ENCODE measurements around the gene SLC7A7.
"Not testable (repeated sequence)": the region's sequence is repeated elsewhere in the genome, so short reads cannot be mapped to it uniquely, and the experiment has no call there.

The SLC7A7 gene

DNA sequence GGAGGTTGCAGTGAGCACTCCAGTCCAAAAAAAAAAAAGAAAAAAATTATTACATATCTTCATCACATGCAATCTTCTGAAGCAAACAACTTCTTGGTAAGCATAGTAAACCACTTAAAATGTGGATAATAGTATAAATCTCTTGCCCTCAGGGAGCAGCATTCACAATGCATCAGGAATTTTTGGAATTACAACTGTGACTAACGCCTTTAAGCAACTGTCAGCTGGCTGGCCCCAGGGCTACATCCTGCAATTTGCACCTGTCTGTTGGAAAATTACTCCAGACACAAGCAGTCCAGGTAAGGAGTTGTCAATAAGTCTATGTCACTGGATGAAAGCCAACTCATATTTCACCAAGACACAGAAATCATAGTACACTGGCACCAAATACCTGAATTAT lies 5.5 kb upstream of the SLC7A7 start:
- DNase-seq: no peak

DNA sequence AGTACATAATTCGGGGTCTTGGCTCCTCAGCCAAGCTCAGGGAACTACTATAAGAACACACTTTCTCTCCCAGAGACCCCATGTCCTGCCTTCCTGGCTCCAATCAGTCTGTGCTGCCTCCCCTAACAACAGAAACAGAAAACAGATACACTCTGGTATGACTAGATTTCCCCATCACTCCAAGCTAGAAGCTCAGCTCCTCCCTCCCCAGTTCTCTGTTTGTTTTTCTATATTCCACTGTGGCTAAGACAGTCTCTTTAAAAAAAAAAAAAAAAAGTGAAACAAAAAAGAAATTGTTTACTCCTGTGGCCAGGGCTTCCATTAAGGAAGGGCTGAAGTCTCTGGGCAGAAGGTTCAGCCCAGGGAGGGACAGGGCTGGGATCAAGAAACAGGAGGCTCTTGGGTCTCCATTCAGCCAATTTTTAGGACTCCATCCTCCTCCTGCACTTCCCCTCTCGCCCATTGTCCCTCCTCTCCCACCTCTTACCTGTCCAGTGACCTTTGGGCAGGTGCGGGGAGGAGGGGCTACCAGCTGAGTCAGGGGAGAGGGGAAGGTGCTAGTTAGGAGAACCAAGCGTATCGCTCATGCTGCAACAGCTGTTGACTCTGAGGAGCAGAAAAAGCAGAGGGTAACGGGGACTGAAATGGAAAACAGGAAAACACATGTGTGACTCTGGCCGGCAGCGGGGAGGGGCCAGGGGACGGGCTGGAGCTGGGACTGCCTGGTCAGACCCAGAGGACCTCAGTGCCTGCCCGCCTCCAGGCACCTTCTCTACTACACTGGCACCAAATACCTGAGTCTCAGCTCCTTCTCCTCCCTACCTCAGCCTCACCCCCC lies 4.1 kb upstream of the SLC7A7 start:
- no peak for DNase-seq

DNA sequence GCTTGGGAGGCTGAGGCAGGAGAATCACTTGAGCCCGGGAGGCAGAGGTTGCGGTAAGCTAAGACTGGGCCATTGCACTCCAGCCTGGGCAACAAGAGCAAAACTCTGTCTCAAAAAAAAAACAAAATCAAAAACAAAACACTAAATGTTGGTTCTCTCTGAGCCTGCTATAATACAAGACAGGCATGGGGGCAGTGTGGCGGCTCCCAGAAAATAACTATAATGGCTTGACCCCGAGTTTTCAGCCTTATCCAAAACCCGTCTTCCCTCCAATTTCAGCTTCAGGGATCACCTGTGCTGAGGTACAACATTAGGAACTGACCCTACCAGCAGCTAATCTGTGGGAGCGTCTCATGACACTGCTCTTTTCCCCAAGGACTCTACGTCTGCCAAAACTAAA lies 862 bp downstream of the SLC7A7 start:
- DNase-seq: no peak

DNA sequence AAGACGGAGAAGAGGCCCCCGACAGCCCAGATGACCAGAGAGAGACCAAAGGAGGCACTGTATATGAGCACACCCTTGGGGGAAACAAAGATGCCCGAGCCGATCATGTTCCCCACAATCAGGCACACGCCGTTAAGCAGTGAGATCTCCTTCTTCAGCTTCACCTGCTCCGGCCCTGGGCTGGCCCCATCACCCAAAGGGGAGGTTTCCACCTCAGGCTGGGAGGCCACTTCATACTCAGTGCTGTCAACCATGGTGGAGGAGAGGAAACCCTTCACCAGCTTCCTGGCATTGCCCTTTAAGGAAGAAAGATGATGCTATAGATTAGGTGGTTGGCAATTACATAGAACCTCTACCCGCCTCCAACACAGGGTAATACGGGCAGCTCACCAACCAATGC lies 2.1 kb downstream of the SLC7A7 start:
- DNase-seq: no peak

DNA sequence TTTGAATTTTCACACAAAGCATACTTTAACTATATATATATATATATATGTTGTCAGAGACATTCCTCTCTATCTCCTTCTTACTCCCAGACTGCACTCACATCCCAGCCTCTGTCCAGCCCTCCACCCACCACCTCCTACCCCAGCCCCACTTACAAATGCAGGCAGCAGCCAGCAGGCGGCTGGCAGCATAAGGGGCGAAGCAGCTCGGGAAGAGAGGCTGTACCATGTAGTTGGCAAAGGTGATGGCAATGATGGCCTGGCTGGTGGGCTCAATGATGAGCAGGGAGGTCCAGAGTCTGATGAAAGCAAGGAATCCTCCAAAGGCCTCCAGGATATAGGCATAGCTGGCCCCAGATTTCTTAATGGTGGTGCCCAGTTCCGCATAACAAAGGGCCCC lies 2.5 kb downstream of the SLC7A7 start:
- no peak for DNase-seq

DNA sequence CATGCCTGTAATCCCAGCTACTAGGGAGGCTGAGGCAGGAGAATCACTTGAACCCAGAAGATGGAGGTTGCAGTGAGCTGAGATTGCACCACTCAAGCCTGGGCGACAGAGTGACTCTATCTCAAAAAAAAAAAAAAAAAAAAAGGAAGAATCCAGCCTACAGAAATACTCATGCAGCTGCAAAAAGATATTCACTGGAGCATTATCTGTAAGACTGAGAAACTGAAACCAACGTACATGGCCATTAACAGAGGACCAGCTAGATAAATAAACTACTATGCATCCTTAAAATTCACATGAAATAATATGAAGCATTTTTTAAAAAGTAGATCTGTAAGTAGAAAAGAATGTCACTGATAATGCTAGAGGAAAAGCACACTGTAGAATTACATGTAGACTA lies 3.5 kb downstream of the SLC7A7 start:
- DNase-seq: no peak

DNA sequence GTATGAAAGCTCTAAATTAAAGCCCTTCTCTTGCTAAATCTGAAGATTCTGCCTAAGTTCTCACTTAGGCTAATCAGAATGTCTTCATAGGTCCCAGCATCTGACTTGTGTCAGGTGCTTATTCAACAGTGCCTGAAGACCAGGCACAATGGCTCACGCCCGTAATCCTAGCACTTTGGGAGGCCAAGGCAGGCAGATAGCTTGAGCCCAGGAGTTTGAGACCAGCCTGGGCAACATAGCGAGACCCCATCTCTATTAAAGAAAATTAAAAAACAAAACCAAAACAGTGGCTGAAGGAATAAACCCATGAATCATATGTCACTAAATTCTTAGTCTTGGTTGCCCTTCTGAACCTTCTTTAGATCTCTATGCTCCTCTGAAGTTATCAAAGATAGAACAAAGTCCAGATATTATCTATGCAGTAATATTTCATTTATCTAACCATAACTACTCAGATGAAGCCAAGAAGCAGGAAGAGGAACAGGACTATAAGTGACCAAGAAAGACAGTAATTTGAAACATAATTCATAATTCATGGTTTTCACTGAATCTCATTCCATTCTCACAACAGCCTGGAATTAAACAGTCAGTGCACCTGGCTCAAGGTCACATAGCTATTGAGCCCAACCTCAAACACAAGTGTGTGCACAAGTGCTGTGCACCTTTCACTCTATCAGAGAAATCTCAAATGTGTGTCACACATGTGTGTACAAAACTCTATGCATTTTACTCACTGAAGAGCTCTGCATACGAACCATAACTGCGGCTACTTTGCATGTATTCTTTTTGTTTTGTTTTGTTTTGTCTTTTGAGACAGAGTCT lies 6.6 kb downstream of the SLC7A7 start:
- no peak for DNase-seq

DNA sequence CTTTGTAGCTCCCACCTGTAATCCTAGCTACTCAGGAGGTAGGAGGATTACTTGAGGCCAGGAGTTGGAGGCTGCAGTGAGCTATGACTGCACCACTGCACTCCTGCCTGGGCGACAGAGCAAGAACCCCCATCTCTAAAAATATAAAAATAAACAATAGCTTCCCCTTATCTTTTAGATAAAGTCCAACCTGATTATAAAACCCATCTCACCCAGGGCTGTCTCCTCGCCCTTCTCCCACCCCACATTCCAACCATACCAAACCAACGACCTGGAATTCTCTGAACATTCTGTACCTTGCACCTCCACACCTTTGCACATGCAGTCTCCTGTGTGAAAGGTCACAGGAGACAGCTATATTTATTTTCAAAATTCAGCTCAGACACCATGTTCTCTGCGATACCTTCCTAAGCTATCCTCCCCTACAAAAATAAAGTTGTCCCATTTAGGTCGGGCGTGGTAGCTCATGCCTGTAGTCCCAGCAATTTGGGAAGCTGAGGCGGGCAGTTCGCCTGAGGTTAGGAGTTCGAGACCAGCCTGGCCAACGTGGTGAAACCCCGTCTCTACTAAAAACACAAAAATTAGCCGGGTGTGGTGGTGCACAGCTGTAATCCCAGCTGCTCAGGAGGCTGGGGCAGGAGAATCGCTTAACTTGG lies 7.7 kb downstream of the SLC7A7 start:
- no peak for DNase-seq

DNA sequence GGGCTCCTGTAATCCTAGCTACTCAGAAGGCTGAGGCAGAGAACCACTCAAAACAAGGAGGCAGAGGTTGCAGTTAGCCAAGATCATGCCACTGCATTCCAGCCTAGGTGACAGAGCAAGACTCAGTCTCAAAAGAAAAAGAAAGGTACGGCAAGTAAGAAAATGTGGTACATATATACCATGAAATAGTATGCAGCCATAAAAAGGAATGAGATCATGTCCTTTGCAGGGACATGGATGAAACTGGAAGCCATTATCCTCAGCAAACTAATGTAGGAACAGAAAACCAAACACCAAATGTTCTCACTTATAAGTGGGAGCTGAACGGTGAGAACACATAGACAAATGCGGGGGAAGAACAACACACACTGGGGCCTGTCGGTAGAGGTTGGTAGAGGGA lies 10.0 kb downstream of the SLC7A7 start:
- DNase-seq: not testable (repeated sequence)

DNA sequence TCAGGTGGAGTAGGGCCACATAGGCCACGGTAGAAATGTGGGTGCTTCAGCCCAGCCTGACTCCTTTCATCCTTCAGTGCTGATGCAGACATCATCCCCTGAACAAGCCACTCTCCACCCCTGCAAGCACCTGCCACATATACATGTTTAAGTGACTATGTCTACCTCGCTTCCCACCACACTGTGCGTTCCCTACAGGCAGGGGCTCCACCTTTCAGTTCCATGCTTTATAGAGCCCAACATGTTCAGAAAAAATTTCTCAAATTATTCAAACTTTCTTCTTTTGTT lies 11.6 kb downstream of the SLC7A7 start:
- DNase-seq: no peak

DNA sequence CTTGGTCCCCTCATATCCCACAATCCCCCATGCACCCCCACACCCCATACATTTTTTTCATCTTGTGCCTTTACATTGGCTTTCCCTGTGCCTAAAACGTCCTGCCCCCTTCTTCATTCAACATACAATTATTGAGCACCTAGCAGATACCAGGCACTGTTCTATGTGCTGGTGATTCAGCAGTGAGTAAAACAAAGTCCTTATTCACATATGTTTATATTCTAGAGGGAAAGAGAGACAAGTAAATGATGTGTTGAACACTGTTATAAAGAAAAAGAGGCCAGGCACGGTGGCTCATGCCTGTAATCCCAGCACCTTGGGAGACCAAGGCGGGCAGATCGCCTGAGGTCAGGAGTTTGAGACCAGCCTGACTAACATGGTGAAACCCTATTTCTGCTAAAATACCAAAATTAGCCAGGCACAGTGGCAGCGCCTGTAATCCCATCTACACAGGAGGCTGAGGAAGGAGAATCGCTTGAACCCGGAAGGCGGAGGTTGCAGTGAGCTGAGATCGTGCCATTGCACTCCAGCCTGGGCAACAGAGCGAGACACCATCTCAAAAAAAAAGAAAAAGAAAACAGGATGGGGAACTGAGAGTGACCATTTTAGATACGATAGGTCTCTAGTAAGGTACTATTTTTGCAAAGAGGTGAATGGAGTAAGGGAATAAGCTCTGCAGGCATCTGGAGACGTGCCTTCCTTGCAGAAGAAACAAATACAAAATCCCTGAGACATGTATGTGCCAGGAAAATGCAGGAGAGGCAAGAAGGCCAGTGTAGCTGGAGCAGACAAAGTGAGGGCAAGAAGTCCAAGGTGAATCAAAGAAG lies 12.2 kb downstream of the SLC7A7 start:
- DNase-seq: no peak

DNA sequence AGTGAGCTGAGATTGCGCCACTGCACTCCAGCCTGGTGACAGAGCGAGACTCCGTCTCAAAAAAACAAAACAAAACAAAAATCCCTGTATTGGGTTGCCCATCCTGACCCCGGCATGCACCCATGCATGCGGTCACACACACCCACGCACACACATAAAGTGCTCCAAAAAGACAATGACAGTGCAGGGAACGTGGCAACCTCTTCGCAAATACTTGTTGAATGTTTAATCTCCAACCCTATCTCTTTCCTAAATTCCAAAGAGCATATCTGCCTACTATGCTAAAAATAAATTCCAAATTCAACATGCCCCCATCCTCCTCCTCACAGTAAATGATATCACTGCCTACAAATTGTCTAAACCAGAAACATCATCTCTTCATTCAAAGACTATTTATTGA lies 13.5 kb downstream of the SLC7A7 start:
- DNase-seq: no peak

DNA sequence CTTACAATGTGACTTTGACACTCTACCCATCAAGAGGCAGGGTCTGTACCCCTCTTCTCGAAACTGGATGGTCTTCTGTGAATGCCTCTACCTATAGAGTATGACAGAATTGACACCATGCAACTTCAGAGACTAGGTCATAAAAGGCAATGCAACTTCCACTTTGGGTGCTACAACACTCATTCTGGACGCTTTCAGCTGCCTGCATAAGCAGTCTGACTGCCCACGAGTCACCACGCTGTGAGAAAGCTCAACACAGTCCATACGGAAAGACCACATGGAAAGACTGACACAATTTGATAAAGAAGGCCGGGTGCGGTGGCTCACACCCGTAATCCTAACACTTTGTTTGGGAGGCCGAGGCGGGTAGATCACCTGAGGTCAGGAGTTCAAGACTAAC lies 14.9 kb downstream of the SLC7A7 start:
- DNase-seq: no peak

DNA sequence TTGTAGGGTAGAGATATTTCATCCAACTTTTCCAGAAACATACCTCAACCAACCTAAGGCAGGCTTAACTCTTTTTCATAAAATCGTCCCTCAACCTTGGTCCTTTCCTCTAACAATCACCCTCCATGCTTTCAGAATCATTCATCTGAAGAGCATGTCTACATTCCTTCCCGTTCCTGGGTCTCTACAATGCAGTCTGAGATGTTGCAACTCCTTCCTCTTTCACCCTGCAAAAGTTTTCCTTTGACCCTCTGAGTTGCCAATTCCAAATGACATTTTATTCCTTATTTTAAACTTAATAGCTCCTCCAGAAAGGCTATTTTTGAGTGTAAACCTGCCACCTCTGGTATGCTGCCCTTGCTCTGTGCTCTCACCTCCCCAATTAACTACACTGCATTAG lies 16.7 kb downstream of the SLC7A7 start:
- no peak for DNase-seq

DNA sequence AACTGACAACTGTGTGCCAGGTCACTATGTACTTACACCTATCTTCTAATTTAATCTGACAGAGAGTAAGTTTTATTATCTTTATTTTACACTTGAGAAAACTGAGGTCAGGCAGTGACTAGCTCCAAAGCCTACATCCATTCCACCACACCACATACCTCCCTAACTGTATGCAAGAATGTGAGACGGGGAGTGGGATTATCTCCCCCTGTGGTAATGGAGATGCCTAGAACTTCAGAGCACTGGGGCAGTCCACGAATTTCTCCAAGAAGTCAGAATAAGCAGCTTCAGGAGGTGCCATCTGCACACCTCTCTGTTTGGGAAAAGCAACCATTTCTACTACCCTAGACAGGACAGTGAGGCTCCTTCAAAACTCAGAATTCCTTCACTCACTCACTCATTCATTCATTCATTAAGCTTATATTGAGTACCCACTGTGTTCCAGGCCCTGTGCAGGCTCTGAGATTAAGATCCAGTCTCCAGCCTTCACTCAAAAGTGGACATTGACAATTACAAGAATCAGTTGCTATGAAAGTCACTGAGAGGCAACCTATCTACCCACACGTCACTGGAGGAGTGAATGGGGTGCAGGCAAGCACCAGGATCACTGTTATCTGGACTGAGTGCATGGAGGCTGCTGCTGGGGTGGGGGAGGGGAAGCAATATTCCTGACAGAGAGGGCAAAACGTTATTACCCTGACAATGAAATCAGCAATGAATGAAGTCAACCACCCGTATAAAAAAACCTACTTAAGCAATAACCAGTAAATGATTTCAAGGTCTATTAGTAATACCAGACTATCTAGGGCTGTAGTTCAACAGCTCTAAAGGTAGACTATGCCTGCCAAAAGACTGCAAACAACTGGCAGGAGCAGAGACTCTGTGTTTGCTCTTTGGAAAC lies 18.0 kb downstream of the SLC7A7 start:
- no peak for DNase-seq

DNA sequence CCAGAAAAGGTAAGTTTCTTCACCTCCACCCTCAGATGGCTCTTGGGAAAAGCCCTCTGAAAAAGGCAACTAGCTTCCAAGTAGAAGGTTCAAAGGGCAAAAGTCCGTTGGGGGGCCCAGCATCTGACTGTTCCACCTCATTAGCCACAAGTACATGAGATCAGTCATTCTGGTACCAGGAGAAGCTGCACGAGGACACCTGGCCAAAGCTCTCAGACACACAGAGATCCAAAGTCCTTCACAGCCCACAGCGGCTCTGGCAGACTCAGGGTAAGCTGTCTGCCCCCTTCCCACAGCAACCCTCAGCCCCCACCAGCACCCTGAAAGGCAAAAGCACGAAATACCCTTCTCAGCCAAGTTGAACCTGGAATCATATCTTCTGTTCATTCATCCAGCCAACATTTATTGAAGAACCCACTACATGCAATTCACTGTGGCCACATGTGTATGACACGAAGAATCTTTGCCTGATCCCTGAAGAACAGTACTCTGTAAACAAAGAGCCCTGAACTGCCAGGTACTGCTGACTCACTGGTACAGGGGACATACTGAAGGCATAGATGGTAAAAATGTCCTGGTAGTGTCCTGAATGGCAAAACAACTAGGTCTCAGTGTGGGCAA lies 19.0 kb downstream of the SLC7A7 start:
- DNase-seq: no peak

DNA sequence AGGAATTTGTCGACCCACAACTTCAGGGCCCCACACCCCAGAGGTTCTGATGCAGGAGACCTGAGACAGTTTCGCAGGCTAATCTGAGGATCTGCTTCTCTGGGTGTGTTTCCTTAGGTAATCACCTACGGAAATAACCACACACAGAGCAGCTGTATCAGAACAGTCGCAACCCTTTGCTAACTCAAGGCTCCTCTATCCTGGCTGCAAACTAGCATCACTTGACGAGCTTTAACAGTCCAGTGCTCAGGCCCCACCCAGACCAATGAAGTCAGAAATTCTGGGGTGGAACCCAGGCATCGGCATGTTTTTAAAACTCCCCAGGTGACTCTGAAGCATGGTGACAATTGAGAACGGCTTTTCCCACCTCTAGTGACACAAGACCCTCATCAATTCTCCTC lies 20.7 kb downstream of the SLC7A7 start:
- DNase-seq: no peak

DNA sequence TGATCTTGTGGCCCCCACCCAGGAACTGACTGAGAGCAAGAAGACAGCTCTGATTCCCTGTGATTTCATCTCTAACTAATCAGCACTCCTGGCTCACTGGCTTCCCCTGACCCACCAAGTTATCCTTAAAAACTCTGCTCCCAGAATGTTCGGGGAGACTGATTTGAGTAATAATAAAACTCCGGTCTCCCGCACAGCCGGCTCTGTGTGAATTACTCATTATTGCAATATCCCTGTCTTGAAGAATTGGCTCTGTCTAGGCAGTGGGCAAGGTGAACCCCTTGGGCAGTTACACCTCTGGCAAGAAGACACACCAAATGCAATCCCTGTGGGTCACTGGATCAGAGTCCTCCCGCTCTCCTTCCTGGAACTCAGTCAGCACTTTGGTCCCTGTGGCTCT lies 21.3 kb downstream of the SLC7A7 start:
- DNase-seq: no peak

DNA sequence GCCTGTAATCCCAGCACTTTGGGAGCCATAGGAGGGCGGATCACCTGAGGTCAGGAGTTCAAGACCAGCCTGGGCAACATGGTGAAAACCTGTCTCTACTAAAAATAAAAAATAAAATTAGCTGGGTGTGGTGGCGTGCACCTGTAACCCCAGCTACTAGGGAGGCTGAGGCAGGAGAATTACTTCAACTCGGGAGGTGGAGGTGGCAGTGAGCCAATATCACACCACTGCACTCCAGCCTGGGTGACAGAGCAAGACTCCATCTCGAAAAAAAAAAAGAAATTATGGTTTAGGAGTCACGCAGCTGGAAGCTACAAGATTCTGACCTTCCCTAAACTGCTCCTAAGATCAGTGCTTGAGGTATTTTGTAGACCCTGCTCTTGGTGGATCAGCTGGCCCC lies 21.7 kb downstream of the SLC7A7 start:
- not testable (repeated sequence) for DNase-seq

DNA sequence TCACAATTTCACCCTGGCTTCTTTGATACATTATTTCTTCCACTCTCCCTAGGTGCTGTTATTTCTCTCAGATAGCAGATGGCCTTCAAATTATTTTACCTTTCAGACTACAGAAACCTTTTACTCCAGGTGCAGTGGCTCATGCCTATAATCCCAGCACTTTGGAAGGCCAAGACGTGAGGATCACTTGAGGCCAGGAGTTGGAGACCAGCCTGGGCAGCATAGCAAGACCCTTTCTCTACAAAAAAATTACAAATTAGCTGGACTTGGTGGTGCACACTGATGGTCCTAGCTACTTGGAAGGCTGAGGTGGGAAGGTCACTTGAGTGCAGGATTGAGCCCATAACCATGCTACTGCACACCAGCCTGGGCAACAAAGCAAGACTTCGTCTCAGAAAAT lies 23.1 kb downstream of the SLC7A7 start:
- DNase-seq: no peak

DNA sequence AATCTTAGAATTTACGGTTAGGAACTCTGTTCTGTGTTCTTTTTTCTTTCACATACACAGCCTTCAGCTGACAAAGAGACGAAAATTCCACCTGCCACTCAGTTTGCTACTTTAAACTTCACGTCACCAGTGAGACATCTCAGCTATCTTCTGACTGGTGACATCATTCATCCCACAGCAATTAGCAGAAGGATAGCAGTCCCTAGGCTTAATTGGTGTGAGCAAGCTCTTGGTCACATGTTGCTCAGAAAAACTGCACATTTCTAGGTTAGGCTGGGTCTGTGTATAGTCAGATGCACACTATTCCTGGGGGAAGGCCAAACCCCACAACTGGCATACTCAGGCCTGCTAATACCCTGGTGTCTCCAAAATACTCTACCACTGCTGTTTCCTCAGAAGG lies 23.9 kb downstream of the SLC7A7 start:
- DNase-seq: no peak

DNA sequence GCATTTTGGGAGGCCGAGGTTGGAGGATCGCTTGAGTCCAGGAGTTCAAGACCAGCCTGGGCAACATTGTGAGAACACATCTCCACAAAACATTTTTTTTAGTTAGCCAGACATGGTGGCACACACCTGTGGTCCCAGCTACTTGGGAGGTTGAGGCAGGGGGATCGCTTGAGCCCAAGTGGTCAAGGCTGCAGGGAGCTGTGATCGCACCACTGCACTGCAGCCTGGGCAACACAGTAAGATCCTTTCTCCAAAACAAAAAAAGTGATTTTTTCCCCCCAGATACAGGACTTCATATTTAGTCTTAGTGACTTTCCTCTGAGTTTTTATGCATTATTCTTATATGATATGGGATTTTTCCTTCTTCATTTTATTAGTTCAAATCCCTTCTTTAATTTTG lies 28.6 kb downstream of the SLC7A7 start:
- no peak for DNase-seq
